ENCODE measurements around the gene PDXDC1.
"Not testable (repeated sequence)": the region's sequence is repeated elsewhere in the genome, so short reads cannot be mapped to it uniquely, and the experiment has no call there.

DNA sequence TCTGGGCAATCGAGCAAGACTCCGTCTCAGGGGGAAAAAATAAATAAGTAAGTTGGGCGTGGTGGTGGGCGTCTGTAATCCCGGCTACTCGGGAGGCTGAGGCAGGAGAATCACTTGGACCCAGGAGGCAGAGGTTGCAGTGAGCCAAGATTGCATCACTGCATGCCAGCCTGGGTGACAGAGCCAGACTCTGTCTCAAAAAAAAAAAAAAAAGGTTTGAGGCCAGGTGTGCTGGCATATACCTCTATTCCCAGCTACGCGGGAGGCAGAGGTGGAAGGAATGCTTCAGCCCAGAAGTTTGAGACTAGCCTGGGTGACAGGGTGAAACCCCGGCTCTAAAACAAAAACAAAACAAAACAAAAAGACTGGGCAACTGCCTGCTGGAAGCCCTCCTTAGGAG, 70.4 kb downstream of the PDXDC1 start:
- TF ChIP-seq, protein P1, sequence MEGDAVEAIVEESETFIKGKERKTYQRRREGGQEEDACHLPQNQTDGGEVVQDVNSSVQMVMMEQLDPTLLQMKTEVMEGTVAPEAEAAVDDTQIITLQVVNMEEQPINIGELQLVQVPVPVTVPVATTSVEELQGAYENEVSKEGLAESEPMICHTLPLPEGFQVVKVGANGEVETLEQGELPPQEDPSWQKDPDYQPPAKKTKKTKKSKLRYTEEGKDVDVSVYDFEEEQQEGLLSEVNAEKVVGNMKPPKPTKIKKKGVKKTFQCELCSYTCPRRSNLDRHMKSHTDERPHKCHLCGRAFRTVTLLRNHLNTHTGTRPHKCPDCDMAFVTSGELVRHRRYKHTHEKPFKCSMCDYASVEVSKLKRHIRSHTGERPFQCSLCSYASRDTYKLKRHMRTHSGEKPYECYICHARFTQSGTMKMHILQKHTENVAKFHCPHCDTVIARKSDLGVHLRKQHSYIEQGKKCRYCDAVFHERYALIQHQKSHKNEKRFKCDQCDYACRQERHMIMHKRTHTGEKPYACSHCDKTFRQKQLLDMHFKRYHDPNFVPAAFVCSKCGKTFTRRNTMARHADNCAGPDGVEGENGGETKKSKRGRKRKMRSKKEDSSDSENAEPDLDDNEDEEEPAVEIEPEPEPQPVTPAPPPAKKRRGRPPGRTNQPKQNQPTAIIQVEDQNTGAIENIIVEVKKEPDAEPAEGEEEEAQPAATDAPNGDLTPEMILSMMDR (IDR thresholded peaks at IDR 0.05) = not testable (repeated sequence)
- peak in 1 of 3 donors; percentile 29 for TF ChIP-seq POLR2A (IDR thresholded peaks at IDR 0.05)
